ENCODE data around the gene NEXN. TPM values are rescaled to one million over a fixed set of nuclear protein-coding genes. Genes with fewer than 3 reads are reported as not detected.

NEXN gene
- polyA plus RNA-seq, 3 donors, result 0.31 to 3.5 (median 3.0) TPM

GRCh38 chr1:77940921-77941570 lies 52.6 kb downstream of the NEXN start:
- peaks cover 31 to 48% of the 10 kb centered on the region in 2 donors for H3K36me3 Mint-ChIP-seq
- no peak for DNase-seq
- Histone ChIP-seq H4K20me1 (ENCODE audit: insufficient read depth, low read length) (peaks cover 7% of the 10 kb centered on the region), H3K27me3 (ENCODE audit: control insufficient read depth in 2 of 2, insufficient read depth in 2 of 2, low read length in 2 of 2) (no peaks in the 10 kb centered on the region), H3K4me3 (replicated peaks in 1 of 3; ENCODE audit: low read depth in 2 of 3, low read length in 3 of 3) (no peak overlapping the region), H3K4me2 (replicated peaks; ENCODE audit: extremely low read depth, low read length, poor library complexity, severe bottlenecking) (no peak overlapping the region), H3K4me1 (ENCODE audit: control insufficient read depth in 1 of 2, insufficient read depth in 2 of 2, low read length in 2 of 2) (no peaks in the 10 kb centered on the region), H3K79me2 (ENCODE audit: insufficient read depth, low read length) (no peaks in the 10 kb centered on the region), H3K36me3 (replicated peaks in 1 of 2; ENCODE audit: control insufficient read depth in 1 of 2, insufficient read depth in 2 of 2, low read length in 2 of 2) (peaks cover 20 to 62% of the 10 kb centered on the region in 2 donors), H3K27ac (ENCODE audit: low read depth in 1 of 2, low read length in 2 of 2) (no peak overlapping the region), H2AFZ (ENCODE audit: insufficient read depth, low read depth, low read length, poor library complexity, severe bottlenecking) (no peak overlapping the region), H3K9me3 (replicated peaks in 1 of 2; ENCODE audit: control insufficient read depth in 1 of 2, insufficient read depth in 1 of 2, low read length in 2 of 2) (no peaks in the 10 kb centered on the region), H3K9ac (ENCODE audit: insufficient read depth, low read length, poor library complexity, severe bottlenecking) (no peak overlapping the region)
- H3K4me3 Mint-ChIP-seq, result no peak overlapping the region
- peak overlapping the region in 2 of 7 donors; percentile 0 to 21 for H3K27ac Mint-ChIP-seq
- H3K9me3 Mint-ChIP-seq, result no peaks in the 10 kb centered on the region
- intact Hi-C loops (cut with micrococcal nuclease), result no loop called here
- H3K4me1 Mint-ChIP-seq, result peaks cover 3% of the 10 kb centered on the region
- H3K27me3 Mint-ChIP-seq (ENCODE audit: low read depth in 3 of 3), result no peaks in the 10 kb centered on the region
- no peak for TF ChIP-seq CTCF (IDR thresholded peaks at IDR 0.05)
- WGBS (ENCODE audit: insufficient coverage), result 86% methylated on average over 1 of the region's 4 CpGs

DNA sequence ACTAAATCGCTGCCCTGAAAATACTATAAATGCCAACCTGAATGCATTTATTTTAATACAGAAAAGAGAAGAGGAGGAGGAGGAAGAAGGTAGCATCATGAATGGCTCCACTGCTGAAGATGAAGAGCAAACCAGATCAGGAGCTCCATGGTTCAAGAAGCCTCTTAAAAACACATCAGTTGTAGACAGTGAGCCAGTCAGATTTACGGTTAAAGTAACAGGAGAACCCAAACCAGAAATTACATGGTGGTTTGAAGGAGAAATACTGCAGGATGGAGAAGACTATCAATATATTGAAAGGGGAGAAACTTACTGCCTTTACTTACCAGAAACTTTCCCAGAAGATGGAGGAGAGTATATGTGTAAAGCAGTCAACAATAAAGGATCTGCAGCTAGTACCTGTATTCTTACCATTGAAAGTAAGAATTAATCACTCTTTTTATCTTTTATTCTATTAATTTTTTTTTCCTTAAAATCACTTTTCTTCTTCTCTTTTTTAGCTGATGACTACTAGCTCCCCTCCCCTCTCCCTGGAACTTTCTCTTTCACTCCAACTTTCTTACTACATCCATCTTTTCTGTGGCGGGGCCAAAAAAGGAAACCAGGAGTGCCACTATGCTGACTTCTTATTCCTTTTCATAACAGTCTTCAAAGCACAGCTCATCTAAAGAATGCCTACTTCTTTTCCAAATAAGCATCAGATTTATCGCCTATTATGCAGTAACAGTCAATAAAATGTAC lies 54.1 kb downstream of the NEXN start:
- Histone ChIP-seq H3K27me3 (ENCODE audit: control insufficient read depth in 2 of 2, insufficient read depth in 2 of 2, low read length in 2 of 2) (no peaks in the 10 kb centered on the region), H3K9ac (ENCODE audit: insufficient read depth, low read length, poor library complexity, severe bottlenecking) (no peak overlapping the region), H3K4me1 (ENCODE audit: control insufficient read depth in 1 of 2, insufficient read depth in 2 of 2, low read length in 2 of 2) (no peaks in the 10 kb centered on the region), H3K27ac (ENCODE audit: low read depth in 1 of 2, low read length in 2 of 2) (no peak overlapping the region), H3K4me2 (replicated peaks; ENCODE audit: extremely low read depth, low read length, poor library complexity, severe bottlenecking) (no peak overlapping the region), H3K4me3 (replicated peaks in 1 of 3; ENCODE audit: low read depth in 2 of 3, low read length in 3 of 3) (no peak overlapping the region), H4K20me1 (ENCODE audit: insufficient read depth, low read length) (peaks cover 14% of the 10 kb centered on the region), H3K79me2 (ENCODE audit: insufficient read depth, low read length) (no peaks in the 10 kb centered on the region), H3K36me3 (replicated peaks in 1 of 2; ENCODE audit: control insufficient read depth in 1 of 2, insufficient read depth in 2 of 2, low read length in 2 of 2) (peaks cover 36 to 67% of the 10 kb centered on the region in 2 donors), H2AFZ (ENCODE audit: insufficient read depth, low read depth, low read length, poor library complexity, severe bottlenecking) (no peak overlapping the region), H3K9me3 (replicated peaks in 1 of 2; ENCODE audit: control insufficient read depth in 1 of 2, insufficient read depth in 1 of 2, low read length in 2 of 2) (no peaks in the 10 kb centered on the region)
- intact Hi-C loops (cut with micrococcal nuclease), result no loop called here
- Mint-ChIP-seq H3K27ac (peak overlapping the region in 2 of 7 donors; percentile 27 to 42), H3K27me3 (ENCODE audit: low read depth in 3 of 3) (no peaks in the 10 kb centered on the region), H3K4me1 (peaks cover 3% of the 10 kb centered on the region), H3K9me3 (no peaks in the 10 kb centered on the region), H3K36me3 (peaks cover 39 to 49% of the 10 kb centered on the region in 2 donors), H3K4me3 (no peak overlapping the region)
- WGBS (ENCODE audit: insufficient coverage), result 80% methylated on average over 1 of the region's 4 CpGs
- no peak for DNase-seq
- TF ChIP-seq CTCF (IDR thresholded peaks at IDR 0.05), result no peak

All from CD14-positive monocyte (primary cell).